ENCODE results near the gene B4GALT1. TPM values are rescaled to one million over a fixed set of nuclear protein-coding genes. Genes with fewer than 3 reads are reported as not detected.

B4GALT1 gene
- total and polyA plus RNA-seq, 2 of the 8 experiments (the other 6 are each of a cell fraction or from before 2014, with no cell fraction given), result 12.8 to 18.2 TPM

DNA sequence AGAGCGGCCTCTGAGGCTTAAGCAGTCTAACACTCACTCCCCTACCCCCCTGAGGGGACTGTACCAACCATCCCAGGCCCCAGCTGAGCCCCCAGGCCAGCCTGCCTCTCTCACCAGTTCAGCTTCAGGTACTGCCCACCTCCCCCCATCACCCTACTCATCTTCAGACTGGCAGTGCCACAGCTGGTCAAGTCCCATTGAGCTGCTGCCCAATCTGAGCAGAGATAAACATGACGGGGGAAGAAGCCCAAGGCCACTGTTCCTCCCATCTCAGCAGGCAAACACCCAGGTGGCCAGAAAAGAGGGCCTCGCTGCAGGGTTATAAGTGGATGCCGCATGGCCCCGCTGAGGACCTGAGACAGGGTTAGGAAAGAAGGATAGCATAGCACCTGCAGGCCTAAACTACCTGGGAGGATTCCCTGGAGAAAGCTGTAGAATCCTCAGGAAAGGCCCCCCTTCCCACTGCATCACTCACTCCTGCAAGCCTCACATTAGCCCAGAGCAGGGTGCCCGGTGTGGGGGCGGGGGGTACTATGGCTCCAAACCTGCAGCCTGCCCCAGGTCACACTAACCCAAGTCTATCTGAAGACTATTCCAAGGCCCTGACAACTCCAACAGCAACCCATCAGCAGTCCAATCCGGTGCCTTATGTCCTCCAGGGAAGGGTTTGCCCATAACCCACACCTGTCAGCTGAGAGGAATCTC lies 3.6 kb downstream of the B4GALT1 start:
- Histone ChIP-seq H4K20me1 (replicated peaks in 1 of 2; ENCODE audit: control insufficient read depth in 1 of 2, insufficient read depth in 2 of 2, low read length in 2 of 2) (peaks cover 0 to 7% of the 10 kb centered on the region in 2 experiments), H3K79me2 (ENCODE audit: control insufficient read depth in 1 of 2, insufficient read depth in 2 of 2, low read length in 2 of 2) (peaks cover 0 to 7% of the 10 kb centered on the region in 2 experiments; a peak in 2 of 4 replicates), H2BK120ac (replicated peaks; ENCODE audit: low read depth, low read length) (no peak overlapping the region), H3K4ac (replicated peaks; ENCODE audit: insufficient read length, low read depth, low read length) (no peak overlapping the region), H4K5ac (ENCODE audit: insufficient read length, low read depth, low read length) (no peak overlapping the region), H2AFZ (ENCODE audit: low read length) (no peak overlapping the region), H4K91ac (replicated peaks; ENCODE audit: insufficient read length, low read length) (no peak overlapping the region), H2BK5ac (ENCODE audit: low read depth, low read length) (no peak overlapping the region), H3K23me2 (ENCODE audit: low read depth, low read length) (peaks cover 9% of the 10 kb centered on the region; the same call in 1 of the 2 replicates), H2BK12ac (ENCODE audit: low read depth, low read length) (no peak overlapping the region), H3K18ac (ENCODE audit: extremely low read depth, low read length) (no peak overlapping the region), H3K4me1 (replicated peaks in 1 of 4; ENCODE audit: control insufficient read depth in 3 of 4, insufficient read depth in 4 of 4, low read length in 3 of 4) (peaks cover 3 to 13% (median 6%) of the 10 kb centered on the region in 4 experiments; a peak in 4 of 7 replicates), H2AK5ac (ENCODE audit: low read depth, low read length) (no peak overlapping the region), H3K9ac (replicated peaks in 1 of 4; ENCODE audit: extremely low read depth in 1 of 4, low read depth in 3 of 4, low read length in 3 of 4) (no peak overlapping the region), H2BK15ac (ENCODE audit: low read length) (no peak overlapping the region), H3K4me2 (ENCODE audit: insufficient read depth in 1 of 2, low read depth in 2 of 2, low read length in 2 of 2) (no peak overlapping the region), H2BK20ac (ENCODE audit: low read length) (no peak overlapping the region), H3K14ac (ENCODE audit: insufficient read length) (no peak overlapping the region), H4K8ac (ENCODE audit: extremely low read depth, insufficient read depth, low read length) (no peak overlapping the region), H3K36me3 (ENCODE audit: control insufficient read depth in 2 of 4, insufficient read depth in 4 of 4, low read length in 3 of 4) (no peaks in the 10 kb centered on the region), H3K27ac (ENCODE audit: low read depth, low read length) (no peak overlapping the region), H3K79me1 (ENCODE audit: low read depth, low read length) (peaks cover 3% of the 10 kb centered on the region; the same call in 1 of the 2 replicates), H3K4me3 (ENCODE audit: extremely low read depth in 1 of 4, insufficient read depth in 2 of 4, low read depth in 3 of 4, low read length in 4 of 4) (no peak overlapping the region), H3K23ac (ENCODE audit: insufficient read length) (no peak overlapping the region), H3K9me3 (ENCODE audit: insufficient read depth in 2 of 2, low read depth in 1 of 2, low read length in 1 of 2) (no peaks in the 10 kb centered on the region), H3K27me3 (replicated peaks in 1 of 4; ENCODE audit: control insufficient read depth in 3 of 4, extremely low read depth in 1 of 4, insufficient read depth in 3 of 4, low read length in 3 of 4) (peaks cover 0 to 9% (median 6%) of the 10 kb centered on the region in 4 experiments; a peak in 3 of 7 replicates), H3K56ac (replicated peaks; ENCODE audit: insufficient read length, low read depth, low read length) (no peak overlapping the region)
- DNase-seq (ENCODE audit: low read depth in 1 of 2, low spot score in 2 of 2) (no peak), FAIRE-seq (no peak)
- 88% methylated on average over 8 of the region's 8 CpGs; no CpG with 5 or more reads in 1 of the 2 experiments for WGBS, 2 experiments (ENCODE audit: extremely low coverage in 1 of 2, insufficient coverage in 1 of 2, insufficient read length in 1 of 2, insufficient replicate concordance in 2 of 2, low coverage in 1 of 2, low lambda C conversion rate in 2 of 2, missing lambda C conversion rate in 1 of 2)
- CTCF ChIA-PET (ENCODE audit: partially characterized antibody), result interaction anchor here (1.3 kb wide), 1 partner anchor 81 kb away, joined by 3 read pairs; no protein-coding TSS in a partner anchor
- POLR2A ChIA-PET (ENCODE audit: partially characterized antibody), result no interaction called here
- no peak for TF ChIP-seq RAD21 (IDR thresholded peaks at IDR 0.05 in 1 of 2, conservative IDR thresholded peaks at IDR 0.05 in 1 of 2; ENCODE audit: low read depth in 2 of 2, low read length in 2 of 2)
- TF ChIP-seq CHD1 (IDR thresholded peaks at IDR 0.05; ENCODE audit: low read depth, low read length), result no peak
- TF ChIP-seq YY1 (IDR thresholded peaks at IDR 0.05; ENCODE audit: low read depth, low read length), result no peak
- TF ChIP-seq KDM4A (IDR thresholded peaks at IDR 0.05; ENCODE audit: low read depth, low read length, severe bottlenecking), result no peak
- TF ChIP-seq SIX5 (IDR thresholded peaks at IDR 0.05; ENCODE audit: low read depth, low read length), result no peak
- TF ChIP-seq CTBP2 (IDR thresholded peaks at IDR 0.05; ENCODE audit: borderline replicate concordance, insufficient read depth, insufficient read length, low read length), result no peak
- TF ChIP-seq, protein P1, sequence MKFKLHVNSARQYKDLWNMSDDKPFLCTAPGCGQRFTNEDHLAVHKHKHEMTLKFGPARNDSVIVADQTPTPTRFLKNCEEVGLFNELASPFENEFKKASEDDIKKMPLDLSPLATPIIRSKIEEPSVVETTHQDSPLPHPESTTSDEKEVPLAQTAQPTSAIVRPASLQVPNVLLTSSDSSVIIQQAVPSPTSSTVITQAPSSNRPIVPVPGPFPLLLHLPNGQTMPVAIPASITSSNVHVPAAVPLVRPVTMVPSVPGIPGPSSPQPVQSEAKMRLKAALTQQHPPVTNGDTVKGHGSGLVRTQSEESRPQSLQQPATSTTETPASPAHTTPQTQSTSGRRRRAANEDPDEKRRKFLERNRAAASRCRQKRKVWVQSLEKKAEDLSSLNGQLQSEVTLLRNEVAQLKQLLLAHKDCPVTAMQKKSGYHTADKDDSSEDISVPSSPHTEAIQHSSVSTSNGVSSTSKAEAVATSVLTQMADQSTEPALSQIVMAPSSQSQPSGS (IDR thresholded peaks at IDR 0.05; ENCODE audit: low read length), result no peak
- TF ChIP-seq RBBP5 (IDR thresholded peaks at IDR 0.05; ENCODE audit: borderline replicate concordance, low read depth, low read length), result no peak
